ENCODE results near the gene NUP188.

NUP188 gene

DNA sequence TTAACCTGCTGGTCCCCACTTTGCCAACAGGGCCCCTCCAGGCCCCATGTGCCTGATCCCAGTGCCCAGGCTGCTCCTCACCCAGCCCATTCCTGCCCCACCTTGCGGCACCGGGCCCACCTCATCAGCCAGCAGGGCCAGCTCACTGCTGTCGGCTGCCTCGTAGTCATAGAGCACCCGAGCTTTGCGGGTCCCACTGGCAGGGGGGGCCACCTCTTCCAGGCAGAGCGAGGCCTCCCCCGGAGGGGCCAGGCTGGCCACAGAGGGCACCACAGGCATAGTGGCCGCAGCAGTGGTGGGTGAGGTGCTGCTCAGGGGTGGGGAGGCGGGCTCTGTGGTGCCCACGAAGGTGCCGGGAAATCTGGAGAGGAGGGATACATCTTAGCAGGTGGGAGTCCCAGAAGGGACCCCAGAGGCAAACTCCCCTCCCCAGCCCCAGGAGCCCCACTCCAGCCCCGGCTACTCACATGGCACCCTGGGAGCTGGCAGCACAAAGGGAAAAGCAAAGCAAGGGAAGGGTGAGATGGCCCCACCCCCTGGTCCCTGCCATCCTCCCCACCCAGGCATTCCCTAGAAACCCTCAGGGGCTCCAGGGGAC, 61.6 kb downstream of the NUP188 start:
- DNase-seq: no peak

DNA sequence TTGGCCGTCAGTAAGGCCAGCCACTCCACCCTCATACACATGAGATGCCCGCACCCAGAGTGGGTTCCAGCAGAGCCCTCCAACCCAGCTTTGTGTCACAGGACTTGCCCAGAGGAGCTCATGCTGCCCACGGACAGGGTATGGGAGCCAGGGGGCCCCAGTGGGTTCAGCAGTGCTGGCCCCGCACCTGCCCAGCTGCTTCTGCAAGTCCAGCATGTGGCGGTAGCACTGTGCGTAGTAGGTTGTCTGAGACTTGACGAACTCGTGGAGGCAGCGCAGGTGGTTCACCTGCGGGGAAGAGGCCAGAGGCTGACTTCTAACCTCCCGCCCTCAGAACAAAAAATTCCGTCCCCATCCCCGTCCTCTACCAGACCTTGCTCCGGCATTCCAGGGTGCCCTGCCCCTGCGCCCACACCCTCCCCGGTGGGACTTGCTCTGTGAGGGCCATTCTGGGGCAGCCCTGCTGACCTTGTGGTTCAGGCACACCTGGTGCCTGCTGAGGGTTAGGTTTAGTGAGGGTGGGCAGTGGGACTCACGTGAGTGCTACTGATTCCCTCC, 62.2 kb downstream of the NUP188 start:
- no peak for DNase-seq

DNA sequence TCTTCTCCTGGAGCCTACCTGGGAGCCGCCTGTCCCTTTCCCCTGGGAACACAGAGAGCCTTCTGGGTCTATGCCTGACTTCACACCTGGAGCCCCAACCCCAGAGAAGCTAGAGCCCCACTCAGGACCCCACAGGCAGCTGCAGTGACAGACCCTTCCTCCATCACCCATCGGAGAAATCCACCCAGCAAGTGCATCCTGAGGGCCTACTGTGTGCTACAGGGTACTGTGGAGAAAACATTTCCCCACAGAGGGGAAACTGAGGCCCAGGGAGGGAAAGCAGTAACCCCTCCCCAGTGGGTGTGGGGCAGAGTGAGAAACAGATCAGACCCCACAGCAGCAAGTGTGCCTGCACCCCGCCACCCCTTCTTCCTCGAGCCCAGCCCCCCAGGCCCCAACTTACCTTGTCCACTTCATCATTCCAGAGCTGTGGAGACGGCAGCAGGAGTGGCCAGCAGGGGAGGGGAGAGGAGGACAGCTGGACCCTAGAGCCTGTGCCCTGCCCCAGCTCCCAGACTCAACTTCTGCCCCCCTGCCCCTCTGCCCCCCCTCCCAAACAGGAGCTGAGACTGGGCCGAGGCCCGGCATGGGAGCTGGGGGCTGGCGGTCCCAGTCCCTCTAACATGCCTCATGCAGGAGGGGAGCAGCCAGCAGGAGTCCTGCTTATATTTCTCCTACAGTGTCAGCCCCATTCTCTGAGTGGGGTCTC, 62.9 kb downstream of the NUP188 start:
- no peak for DNase-seq

DNA sequence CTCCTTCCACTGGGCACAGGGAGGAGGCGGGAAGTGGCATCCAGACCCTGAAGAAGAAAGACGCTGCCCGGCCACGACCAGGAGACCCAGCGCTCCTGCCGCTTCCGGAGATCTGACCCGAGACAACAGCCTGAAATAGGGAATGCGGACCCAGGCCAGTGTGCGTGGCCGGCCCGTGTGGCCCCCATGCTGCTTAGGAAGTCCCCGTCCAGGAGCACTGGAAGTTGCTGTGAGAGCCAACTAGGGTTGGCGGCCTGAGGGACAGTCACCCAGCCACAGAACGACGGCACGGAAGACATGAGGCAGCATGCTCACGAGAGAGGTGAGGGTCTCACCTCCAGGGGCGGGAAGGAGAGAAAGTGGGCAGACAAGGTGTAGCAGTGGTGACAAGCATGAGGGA, 63.7 kb downstream of the NUP188 start:
- no peak for DNase-seq

DNA sequence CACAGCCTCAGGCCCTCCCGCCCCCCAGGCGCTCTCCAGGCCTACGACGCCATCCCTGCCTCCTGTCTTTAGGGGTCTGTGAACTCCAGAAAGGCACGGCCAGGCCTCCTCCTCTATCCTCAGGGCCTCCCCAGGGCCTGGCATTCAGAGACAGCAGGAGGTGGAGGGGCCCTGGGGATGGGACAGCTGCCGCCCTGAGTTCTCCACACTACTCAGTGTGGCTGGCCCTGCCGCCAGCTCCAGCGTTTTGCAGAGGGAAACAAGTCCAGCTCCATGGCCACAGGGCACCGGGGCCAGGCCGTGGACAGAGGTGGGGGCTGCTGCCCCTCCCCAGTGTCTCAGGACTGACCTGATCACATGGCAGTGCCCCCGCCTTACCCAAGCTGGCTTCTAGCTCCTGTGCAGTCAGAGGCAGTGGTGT, 64.3 kb downstream of the NUP188 start:
- no peak for DNase-seq

DNA sequence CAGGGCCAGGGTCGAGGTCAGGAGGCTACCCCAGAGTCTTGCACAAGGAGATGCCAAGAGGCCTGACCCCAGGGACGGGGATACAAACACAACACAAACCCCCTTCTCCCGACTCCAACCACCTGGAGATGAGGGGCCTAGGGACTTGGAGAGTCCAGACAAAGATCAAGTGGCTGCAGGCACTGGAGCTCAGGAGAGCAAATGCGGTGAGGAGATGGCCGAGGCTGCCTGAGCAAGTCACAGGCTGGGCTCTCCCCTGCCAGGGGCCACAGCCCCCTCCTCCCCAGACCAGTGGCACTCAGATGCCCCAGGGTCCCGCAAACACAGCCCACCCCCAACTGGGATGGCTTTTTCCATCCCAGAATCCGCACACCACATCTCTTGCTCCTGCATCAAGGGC, 64.8 kb downstream of the NUP188 start:
- DNase-seq: no peak

DNA sequence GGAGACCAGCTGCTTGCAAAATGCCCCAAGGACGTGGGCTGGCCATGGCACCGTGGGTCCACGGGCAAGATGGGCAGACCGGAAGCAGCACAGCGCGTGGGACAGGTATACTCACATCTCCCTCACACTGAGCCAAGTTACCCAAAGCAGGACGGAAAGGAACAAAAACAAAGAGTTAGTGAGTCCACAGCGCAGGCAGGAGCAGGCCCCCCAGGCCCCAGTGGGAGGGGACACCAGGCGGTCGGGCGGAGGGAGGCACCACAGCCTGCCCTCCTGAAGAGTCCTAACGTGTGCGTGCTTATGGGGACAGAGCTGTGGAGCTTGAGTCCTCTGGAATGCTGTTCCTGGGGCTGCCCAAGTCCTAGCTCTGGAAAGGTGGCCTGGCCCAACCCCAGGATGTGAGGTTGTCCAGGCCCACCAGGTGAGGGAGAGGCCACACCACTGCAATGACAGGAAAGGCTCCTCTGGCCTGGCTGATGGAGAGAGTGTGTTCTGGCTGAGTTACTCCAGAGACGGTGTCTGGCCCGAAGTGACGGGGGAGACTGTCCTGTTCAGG, 65.5 kb downstream of the NUP188 start:
- no peak for DNase-seq

DNA sequence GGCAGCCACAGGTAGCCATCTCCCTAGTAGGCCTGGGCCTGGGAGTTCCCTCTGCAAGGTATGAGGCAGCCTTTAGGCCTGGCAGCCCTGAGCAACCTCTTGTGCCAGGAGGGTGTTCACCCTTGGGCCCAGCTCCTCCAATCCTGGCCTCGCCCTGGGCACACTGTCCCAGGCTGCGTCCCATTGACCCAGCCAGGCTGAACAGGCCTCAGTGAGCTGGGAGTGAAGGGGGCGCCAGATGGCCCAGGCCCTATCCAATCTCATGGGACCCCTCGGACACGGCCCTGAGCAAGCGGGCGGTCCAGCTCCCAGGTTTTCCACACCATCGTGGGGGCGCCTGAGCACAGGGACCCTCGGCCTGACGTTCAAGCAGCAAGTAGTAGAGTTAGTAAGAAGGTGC, 66.2 kb downstream of the NUP188 start:
- DNase-seq: no peak

DNA sequence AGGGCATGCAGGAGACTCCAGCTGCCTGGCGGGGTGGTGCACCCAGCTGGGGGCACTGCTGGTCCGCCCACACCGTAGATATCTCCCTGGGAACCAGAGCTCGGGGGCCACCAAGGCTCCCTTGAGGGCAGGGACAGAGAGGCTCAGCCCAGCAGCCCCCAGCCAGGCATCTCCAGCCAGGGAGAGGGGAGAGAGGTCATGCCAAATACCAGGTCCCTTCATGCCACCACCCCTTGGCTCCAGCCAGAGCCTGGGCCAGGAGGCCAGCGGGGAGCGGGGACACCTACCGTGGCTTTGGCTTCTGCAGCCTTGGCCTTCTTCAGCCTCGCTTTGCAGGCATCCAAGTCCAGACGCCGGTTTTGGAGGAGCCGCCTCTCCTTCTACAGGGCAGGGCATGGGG, 66.6 kb downstream of the NUP188 start:
- no peak for DNase-seq

DNA sequence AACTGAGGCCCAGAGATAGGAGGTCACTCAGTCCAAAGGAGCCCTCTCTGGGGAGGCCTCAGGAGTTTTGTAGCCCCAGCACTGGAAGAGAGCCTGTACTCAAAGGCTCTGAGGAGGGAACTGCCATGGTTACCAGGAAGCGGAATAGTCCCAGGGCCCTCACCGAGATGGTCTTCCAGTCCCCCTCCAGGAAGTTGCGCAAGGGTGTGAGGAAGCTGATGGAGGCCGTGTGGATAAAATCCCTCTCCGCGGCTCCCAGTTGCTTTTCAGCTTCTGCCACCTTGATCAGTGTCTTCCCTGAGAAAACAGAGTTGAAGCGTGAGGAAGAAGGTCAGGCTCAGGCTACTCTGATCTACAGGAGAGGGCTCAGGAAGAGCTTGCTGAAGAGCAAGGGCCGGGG, 67.1 kb downstream of the NUP188 start:
- DNase-seq: no peak

DNA sequence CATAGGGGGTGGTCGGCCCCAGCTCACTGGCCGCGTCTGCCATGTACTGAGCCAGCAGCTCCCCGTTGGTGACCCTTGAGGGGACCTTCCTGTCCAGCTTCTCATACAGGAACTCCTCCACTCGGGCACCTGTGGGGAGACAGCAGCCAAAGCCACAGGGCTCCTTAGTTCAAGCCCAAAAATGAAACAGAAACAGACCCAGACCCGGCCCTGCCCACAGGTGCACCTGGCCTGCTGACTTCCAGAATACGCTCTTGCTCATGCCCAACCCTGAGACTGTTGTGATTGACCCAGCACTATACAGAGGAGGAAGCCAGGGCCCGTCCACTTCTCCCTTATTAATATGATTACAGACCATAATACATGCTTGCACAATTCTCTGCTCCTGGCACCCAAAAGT, 73.6 kb downstream of the NUP188 start:
- DNase-seq: no peak

DNA sequence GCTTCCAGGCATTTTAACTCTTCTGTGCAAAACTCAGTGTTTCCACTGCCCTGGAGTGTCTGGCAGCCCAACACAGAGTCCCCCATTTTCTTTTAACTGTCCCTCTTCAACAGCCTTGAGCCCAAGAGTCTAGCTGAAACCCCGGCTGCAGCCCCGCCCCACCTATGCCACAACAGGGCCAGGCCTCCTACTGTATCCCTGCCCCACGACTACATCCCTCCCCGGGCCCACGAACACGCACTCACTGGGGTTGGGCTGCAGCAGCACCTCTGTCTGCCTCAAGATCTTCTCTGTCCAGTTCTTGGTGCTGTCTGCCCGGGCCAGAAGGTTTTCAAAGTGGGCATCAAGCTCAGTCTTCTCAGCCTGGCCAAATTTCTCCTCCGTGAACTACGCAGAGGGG, 74.5 kb downstream of the NUP188 start:
- DNase-seq: no peak

DNA sequence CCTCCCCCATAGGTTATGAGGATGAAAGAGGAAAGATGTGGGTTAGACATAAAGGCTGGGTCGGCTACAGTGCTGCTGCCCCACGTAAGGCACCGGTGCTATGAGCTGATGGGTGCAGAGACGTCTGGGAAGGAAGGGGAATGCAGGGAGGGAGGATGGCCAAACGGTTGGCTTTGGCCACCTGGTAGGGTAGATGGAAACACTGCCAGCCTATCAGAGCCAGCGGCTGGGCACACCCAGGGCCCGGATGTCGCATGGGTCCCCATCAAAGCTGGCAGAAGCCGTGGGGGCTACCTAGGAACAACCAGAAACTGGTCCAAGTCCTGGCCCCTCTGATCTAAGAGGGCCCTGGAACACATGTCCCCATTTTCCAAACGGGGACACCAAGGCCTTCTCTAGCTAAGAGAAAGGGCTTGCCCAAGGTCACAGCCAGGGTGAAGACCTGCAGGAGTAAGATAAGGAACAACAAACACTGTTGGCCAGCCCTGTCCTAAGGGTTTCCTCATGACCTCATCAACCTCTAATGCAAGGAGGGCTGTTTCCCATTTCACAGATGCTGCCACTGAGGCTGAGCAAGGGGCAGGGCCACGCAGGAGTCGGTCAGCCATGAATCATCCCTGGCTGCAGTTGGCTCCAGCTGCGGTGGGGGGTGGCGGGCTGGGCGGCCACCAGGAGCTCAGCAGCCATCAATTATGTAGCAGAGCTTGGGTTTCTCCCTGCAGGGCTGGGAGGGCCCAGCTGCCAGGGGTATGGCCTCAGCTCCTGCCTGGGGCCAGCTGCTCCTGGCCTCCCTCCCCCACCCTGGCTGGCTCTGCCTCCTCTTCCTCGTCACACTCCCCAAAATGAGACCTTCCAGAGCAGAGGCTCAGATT, 75.8 kb downstream of the NUP188 start:
- no peak for DNase-seq

DNA sequence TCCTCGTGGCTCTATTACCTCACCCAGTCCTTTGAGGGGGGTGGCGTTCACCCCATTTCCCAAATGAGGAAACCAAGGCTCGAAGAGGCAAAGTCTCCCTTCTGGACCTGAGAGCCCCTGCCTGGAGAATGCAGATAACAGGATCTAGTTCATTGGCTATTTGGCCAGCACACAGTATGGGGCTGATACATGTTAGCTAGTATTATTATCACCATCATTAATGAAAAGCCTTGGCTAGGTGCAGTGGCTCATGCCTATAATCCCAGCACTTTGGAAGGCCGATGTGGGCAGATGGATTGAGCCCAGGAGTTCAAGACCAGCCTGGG, 76.4 kb downstream of the NUP188 start:
- no peak for DNase-seq

DNA sequence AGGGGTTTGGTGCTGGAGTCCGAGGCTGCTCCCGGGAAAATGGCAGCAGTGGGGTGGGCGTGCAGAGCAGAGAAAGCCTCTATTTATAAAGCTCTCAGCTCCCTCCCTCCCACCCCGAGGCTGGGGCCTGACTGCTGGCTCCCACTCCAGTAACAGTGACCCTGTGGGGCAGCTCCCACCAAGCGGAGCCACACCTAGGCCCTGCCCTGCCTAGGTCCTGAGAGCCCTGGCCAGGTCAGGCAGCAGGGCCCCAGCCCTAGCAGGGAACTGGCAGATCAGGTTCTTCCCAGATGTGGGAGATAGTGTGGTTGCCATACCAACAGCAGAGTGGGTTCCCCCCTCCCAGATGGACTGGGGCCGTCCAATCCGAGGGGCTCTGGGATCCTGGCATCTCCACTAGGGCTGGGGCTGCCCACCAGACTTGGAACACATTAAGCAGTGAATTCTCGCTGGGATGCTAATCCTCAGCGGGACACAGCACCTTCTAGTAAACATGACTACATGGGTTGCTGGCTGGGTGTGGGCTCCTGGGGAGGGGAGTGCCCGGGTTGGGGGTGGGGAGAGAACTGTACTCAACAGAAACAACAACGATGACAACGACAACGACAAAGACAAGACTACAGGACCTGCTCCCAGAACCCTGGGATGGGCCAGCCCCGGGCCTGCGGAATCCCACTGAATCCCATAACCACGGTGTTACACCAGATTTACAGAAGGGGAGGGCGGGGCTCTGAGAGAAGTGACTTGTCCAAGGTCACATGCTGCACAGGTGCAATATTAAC, 79.1 kb downstream of the NUP188 start:
- DNase-seq: no peak

DNA sequence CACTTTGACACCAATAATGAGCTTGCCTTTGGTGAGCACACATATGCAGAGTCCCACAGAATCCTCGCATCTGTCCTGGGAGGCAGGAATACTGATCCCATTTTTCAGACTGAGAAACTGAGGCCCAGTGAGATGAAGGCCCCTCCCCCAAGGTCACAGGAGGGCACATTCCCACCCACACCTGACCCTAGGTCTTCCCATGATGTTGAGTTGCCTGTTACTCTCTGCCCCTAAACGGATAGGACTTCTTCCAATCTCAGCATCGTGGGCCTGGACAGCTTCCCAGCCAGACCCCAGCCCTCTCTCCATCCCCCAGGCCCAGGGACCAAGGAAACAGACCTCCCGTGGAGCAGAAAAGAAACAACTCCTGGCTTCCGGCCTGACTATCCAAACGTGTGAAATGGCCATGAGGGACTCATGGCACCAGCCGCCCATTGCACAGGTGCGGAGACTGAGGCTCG, 79.8 kb downstream of the NUP188 start:
- DNase-seq: no peak

DNA sequence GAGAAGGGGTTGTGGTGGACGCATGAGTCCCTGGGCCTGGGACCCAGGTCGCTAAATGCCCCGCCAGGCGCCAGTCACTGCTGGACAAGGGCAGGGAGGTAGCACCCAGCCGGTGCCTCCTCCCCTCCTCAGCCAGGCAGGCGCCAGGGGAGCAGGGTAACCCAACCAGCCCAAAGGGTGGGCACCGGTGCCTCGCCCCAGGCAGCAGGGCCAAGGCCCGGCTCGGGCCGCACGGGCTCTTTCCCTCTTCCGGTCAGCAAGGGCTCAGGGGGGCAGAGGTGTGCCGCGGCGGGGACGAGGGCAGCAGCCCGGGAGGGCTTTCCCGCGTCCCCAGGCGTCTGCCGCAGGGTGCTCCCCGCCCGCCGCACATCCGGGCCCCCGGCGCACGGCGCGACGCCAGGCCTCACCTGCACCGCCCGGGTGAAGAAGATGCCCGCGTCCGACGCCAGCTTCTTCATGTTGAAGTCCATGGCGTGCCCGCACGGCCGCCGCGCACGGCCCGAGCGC, 80.2 kb downstream of the NUP188 start:
- DNase-seq: no peak

DNA sequence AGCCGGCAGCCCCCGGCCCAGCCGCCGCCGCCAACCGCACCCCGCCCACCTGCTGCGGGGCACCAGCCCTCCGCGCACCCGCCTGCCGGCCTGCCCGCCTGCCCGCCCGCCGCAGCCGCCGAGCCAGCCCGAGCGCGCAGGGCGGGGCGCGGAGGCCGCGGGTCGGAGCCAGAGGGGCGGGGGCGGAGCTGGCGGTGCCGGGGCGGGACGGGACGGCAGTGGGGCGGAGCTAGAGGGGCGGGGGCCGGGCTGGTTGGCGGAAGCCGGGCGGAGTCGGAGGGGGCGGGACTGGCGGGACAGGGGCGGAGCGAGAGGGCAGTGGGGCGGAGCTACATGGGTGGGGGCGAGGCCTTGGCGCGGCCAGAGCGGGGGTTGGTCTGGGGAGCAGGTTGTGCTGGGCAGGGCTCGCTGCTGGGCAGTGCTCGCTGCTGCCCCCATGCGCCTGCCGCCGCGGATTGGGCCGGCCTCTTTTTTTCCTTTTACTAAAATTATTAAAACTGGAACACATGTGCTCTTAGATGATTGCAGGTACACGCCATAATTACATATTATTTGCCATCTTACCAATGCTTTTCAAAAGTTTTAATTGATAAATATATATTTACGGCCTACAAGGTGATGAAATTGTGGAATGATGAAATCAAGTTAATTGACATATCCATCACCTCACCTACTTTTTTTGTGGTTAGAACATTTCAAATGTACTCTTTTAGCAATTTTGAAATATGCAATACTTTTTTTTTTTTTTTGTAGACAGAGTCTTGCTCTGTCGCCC, 80.9 kb downstream of the NUP188 start, which contains the start of gene SH3GLB2:
TSS of gene SH3GLB2 (minus strand) at position 140 of the 775 bp plus-strand sequence. CDS start 177 bp downstream, outside the sequence.
- peak; percentile 66 for DNase-seq

DNA sequence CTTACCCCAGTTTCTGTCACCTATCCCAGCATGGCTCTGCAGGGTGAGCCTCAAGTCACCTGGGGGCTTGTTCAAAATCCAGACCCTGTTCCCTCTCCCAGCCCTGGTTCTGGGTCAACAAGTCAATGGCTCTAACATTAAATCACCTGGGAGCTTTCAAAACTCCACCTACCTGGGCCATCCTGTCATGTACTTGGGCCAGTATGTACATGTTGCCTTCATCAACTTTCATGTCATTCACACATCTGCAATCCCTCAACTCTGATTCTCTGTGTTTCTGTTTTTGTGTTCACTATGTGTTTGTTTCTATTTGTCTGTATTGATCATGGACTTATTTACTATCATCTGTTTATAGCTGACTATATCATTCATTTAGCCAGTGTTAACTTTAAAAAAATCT, 82.7 kb downstream of the NUP188 start:
- DNase-seq: no peak

DNA sequence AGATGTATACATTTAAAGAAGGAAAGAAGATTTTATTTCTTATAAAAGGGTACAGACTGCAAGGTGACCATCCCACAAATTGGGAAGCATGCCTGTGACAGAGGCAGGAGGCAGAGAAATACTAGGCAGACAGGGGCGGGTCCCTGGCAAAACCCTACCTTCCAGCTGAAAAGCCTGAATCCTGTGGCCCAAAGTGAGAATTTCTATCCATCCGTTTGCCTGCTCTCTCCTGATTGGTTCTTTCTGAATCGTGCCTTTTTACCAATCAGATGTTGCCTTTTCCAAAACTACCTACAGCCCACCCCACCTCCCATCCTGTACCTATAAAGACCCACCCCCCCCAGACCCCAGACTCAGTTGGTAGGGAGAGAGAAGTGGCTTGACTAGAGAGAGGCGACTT, 84.0 kb downstream of the NUP188 start:
- no peak for DNase-seq

DNA sequence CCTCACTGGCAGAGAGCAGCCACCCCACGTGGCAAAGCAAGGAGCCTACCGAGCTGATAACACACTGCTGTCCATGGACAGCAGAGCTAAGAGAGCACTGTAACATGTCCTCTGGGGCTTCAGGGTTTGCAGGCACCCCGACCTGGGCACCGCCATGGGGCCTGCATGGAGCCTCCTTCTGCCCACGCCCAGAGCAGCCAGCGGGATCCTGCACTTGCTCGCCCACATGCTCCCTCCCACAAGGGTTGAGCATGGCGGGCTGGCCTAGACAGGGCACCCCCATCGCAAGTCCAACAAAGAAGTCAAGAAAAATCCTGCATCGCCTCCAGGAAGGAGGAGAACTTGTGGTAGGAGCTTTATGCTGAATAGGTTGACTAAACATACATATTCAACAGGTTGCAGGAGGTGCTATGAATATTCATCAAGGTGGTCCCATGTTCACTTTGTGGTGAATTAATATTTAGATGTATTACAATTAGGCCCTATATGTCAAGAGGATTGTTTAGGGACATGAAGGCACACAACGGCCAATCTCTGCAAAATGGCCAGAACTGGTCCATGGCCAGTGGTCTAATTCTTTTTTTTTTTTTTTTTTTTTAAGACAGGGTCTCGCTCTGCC, 85.2 kb downstream of the NUP188 start:
- DNase-seq: no peak

Measured in NCI-H1048 (cell line).